ENCODE measurements around the gene USP2.

USP2 gene

GRCh38 chr11:119377112-119377901 is 4.2 kb downstream of the USP2 start:
- Histone ChIP-seq H3K9ac (ENCODE audit: low read length in 2 of 2) (peak overlapping the region in 1 of 2 donors; percentile 29), H3K27ac (ENCODE audit: low read length) (peak overlapping the region; percentile 69), H3K4me1 (ENCODE audit: control insufficient read depth, insufficient read depth, low read length) (peaks cover 69% of the 10 kb centered on the region), H3K36me3 (ENCODE audit: control insufficient read depth in 2 of 2, insufficient read depth in 2 of 2, low read length in 2 of 2) (no peaks in the 10 kb centered on the region), H3K4me3 (ENCODE audit: low read length in 2 of 2) (no peak overlapping the region), H3K27me3 (ENCODE audit: control insufficient read depth in 1 of 2, insufficient read depth in 2 of 2, low read length in 2 of 2) (no peaks in the 10 kb centered on the region), H3K9me3 (ENCODE audit: control insufficient read depth in 2 of 2, low read length in 2 of 2) (no peaks in the 10 kb centered on the region)

- Histone ChIP-seq H3K27me3 (ENCODE audit: control insufficient read depth in 1 of 2, insufficient read depth in 2 of 2, low read length in 2 of 2) (no peaks in the 10 kb centered on the region), H3K9ac (ENCODE audit: low read length in 2 of 2) (peak overlapping the region; percentile 60 to 76), H3K4me1 (ENCODE audit: control insufficient read depth, insufficient read depth, low read length) (peaks cover 69% of the 10 kb centered on the region), H3K4me3 (ENCODE audit: low read length in 2 of 2) (peak overlapping the region; percentile 17 to 59), H3K9me3 (ENCODE audit: control insufficient read depth in 2 of 2, low read length in 2 of 2) (no peaks in the 10 kb centered on the region), H3K36me3 (ENCODE audit: control insufficient read depth in 2 of 2, insufficient read depth in 2 of 2, low read length in 2 of 2) (no peaks in the 10 kb centered on the region), H3K27ac (ENCODE audit: low read length) (peak overlapping the region; percentile 98)
Observed at GRCh38 chr11:119376197-119376847, 5.2 kb downstream of the USP2 start.

GRCh38 chr11:119375337-119376196 is 5.9 kb downstream of the USP2 start:
- peak overlapping the region; percentile 98 for H3K27ac ChIP-seq (ENCODE audit: low read length)
- H3K4me1 ChIP-seq (ENCODE audit: control insufficient read depth, insufficient read depth, low read length) = peaks cover 69% of the 10 kb centered on the region
- H3K4me3 ChIP-seq (ENCODE audit: low read length in 2 of 2) = peak overlapping the region; percentile 17 to 59
- H3K27me3 ChIP-seq (ENCODE audit: control insufficient read depth in 1 of 2, insufficient read depth in 2 of 2, low read length in 2 of 2) = no peaks in the 10 kb centered on the region
- peak overlapping the region; percentile 60 to 84 for H3K9ac ChIP-seq (ENCODE audit: low read length in 2 of 2)
- no peaks in the 10 kb centered on the region for H3K36me3 ChIP-seq (ENCODE audit: control insufficient read depth in 2 of 2, insufficient read depth in 2 of 2, low read length in 2 of 2)
- no peaks in the 10 kb centered on the region for H3K9me3 ChIP-seq (ENCODE audit: control insufficient read depth in 2 of 2, low read length in 2 of 2)

GRCh38 chr11:119374632-119375336 is 6.7 kb downstream of the USP2 start:
- Histone ChIP-seq H3K4me3 (ENCODE audit: low read length in 2 of 2) (peak overlapping the region in 1 of 2 donors; percentile 59), H3K9ac (ENCODE audit: low read length in 2 of 2) (peak overlapping the region; percentile 56 to 84), H3K27ac (ENCODE audit: low read length) (peak overlapping the region; percentile 98), H3K9me3 (ENCODE audit: control insufficient read depth in 2 of 2, low read length in 2 of 2) (no peaks in the 10 kb centered on the region), H3K27me3 (ENCODE audit: control insufficient read depth in 1 of 2, insufficient read depth in 2 of 2, low read length in 2 of 2) (no peaks in the 10 kb centered on the region), H3K36me3 (ENCODE audit: control insufficient read depth in 2 of 2, insufficient read depth in 2 of 2, low read length in 2 of 2) (no peaks in the 10 kb centered on the region), H3K4me1 (ENCODE audit: control insufficient read depth, insufficient read depth, low read length) (peaks cover 71% of the 10 kb centered on the region)

GRCh38 chr11:119373921-119374631 is 7.4 kb downstream of the USP2 start:
- H3K36me3 ChIP-seq (ENCODE audit: control insufficient read depth in 2 of 2, insufficient read depth in 2 of 2, low read length in 2 of 2) = no peaks in the 10 kb centered on the region
- H3K27me3 ChIP-seq (ENCODE audit: control insufficient read depth in 1 of 2, insufficient read depth in 2 of 2, low read length in 2 of 2) = no peaks in the 10 kb centered on the region
- peak overlapping the region; percentile 98 for H3K27ac ChIP-seq (ENCODE audit: low read length)
- H3K4me1 ChIP-seq (ENCODE audit: control insufficient read depth, insufficient read depth, low read length) = peaks cover 77% of the 10 kb centered on the region
- H3K9me3 ChIP-seq (ENCODE audit: control insufficient read depth in 2 of 2, low read length in 2 of 2) = no peaks in the 10 kb centered on the region
- H3K9ac ChIP-seq (ENCODE audit: low read length in 2 of 2) = peak overlapping the region; percentile 36 to 56
- peak overlapping the region in 1 of 2 donors; percentile 35 for H3K4me3 ChIP-seq (ENCODE audit: low read length in 2 of 2)

- Histone ChIP-seq H3K9me3 (ENCODE audit: control insufficient read depth in 2 of 2, low read length in 2 of 2) (no peaks in the 10 kb centered on the region), H3K9ac (ENCODE audit: low read length in 2 of 2) (no peak overlapping the region), H3K4me1 (ENCODE audit: control insufficient read depth, insufficient read depth, low read length) (peaks cover 85% of the 10 kb centered on the region), H3K27me3 (ENCODE audit: control insufficient read depth in 1 of 2, insufficient read depth in 2 of 2, low read length in 2 of 2) (no peaks in the 10 kb centered on the region), H3K36me3 (ENCODE audit: control insufficient read depth in 2 of 2, insufficient read depth in 2 of 2, low read length in 2 of 2) (no peaks in the 10 kb centered on the region), H3K4me3 (ENCODE audit: low read length in 2 of 2) (no peak overlapping the region), H3K27ac (ENCODE audit: low read length) (peak overlapping the region; percentile 98)
Observed at GRCh38 chr11:119373059-119373920, 8.2 kb downstream of the USP2 start.

- no peaks in the 10 kb centered on the region for H3K27me3 ChIP-seq (ENCODE audit: control insufficient read depth in 1 of 2, insufficient read depth in 2 of 2, low read length in 2 of 2)
- H3K4me3 ChIP-seq (ENCODE audit: low read length in 2 of 2) = no peak overlapping the region
- no peaks in the 10 kb centered on the region for H3K9me3 ChIP-seq (ENCODE audit: control insufficient read depth in 2 of 2, low read length in 2 of 2)
- peak overlapping the region; percentile 60 for H3K27ac ChIP-seq (ENCODE audit: low read length)
- peak overlapping the region in 1 of 2 donors; percentile 29 for H3K9ac ChIP-seq (ENCODE audit: low read length in 2 of 2)
- no peaks in the 10 kb centered on the region for H3K36me3 ChIP-seq (ENCODE audit: control insufficient read depth in 2 of 2, insufficient read depth in 2 of 2, low read length in 2 of 2)
- H3K4me1 ChIP-seq (ENCODE audit: control insufficient read depth, insufficient read depth, low read length) = peaks cover 92% of the 10 kb centered on the region
Observed at GRCh38 chr11:119372260-119373058, 9.0 kb downstream of the USP2 start.

- Histone ChIP-seq H3K4me1 (ENCODE audit: control insufficient read depth, insufficient read depth, low read length) (peaks cover 92% of the 10 kb centered on the region), H3K36me3 (ENCODE audit: control insufficient read depth in 2 of 2, insufficient read depth in 2 of 2, low read length in 2 of 2) (no peaks in the 10 kb centered on the region), H3K27me3 (ENCODE audit: control insufficient read depth in 1 of 2, insufficient read depth in 2 of 2, low read length in 2 of 2) (no peaks in the 10 kb centered on the region), H3K9me3 (ENCODE audit: control insufficient read depth in 2 of 2, low read length in 2 of 2) (no peaks in the 10 kb centered on the region), H3K4me3 (ENCODE audit: low read length in 2 of 2) (no peak overlapping the region), H3K27ac (ENCODE audit: low read length) (peak overlapping the region; percentile 60), H3K9ac (ENCODE audit: low read length in 2 of 2) (peak overlapping the region in 1 of 2 donors; percentile 5)
Observed at GRCh38 chr11:119371778-119372182, 9.7 kb downstream of the USP2 start.

Measured in stomach smooth muscle (tissue), 2 donors.